Right renal pelvis (tissue), 4 donors: Measurements from ENCODE around the gene ATPAF1. TPM values are rescaled to one million over a fixed set of nuclear protein-coding genes. Genes with fewer than 3 reads are reported as not detected.
"Not testable (repeated sequence)": the region's sequence is repeated elsewhere in the genome, so short reads cannot be mapped to it uniquely, and the experiment has no call there.

Experiments
- DNase-seq, 4 donors: peaks; one replicate each; pipeline ENCODE4 v3.0.0-alpha.2; 2013; ENCODE audit warnings: low read depth in 4 of 4, low spot score in 3 of 4, missing footprints in 1 of 4
- polyA plus RNA-seq, 4 donors: library from polyadenylated mRNA; unstranded; fragments of 120-200 nt; gene quantifications; one replicate each; pipeline ENCODE4 v1.2.1, GENCODE V29; 2013; ENCODE audit not compliant: insufficient read length in 4 of 4

The ATPAF1 gene, protein sequence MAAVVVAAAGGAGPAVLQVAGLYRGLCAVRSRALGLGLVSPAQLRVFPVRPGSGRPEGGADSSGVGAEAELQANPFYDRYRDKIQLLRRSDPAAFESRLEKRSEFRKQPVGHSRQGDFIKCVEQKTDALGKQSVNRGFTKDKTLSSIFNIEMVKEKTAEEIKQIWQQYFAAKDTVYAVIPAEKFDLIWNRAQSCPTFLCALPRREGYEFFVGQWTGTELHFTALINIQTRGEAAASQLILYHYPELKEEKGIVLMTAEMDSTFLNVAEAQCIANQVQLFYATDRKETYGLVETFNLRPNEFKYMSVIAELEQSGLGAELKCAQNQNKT
- polyA plus RNA-seq, result 100 to 1,000 TPM in 3 of 4 donors, 10 to 100 TPM in 1; 96.0 to 112 (median 108) TPM

DNA sequence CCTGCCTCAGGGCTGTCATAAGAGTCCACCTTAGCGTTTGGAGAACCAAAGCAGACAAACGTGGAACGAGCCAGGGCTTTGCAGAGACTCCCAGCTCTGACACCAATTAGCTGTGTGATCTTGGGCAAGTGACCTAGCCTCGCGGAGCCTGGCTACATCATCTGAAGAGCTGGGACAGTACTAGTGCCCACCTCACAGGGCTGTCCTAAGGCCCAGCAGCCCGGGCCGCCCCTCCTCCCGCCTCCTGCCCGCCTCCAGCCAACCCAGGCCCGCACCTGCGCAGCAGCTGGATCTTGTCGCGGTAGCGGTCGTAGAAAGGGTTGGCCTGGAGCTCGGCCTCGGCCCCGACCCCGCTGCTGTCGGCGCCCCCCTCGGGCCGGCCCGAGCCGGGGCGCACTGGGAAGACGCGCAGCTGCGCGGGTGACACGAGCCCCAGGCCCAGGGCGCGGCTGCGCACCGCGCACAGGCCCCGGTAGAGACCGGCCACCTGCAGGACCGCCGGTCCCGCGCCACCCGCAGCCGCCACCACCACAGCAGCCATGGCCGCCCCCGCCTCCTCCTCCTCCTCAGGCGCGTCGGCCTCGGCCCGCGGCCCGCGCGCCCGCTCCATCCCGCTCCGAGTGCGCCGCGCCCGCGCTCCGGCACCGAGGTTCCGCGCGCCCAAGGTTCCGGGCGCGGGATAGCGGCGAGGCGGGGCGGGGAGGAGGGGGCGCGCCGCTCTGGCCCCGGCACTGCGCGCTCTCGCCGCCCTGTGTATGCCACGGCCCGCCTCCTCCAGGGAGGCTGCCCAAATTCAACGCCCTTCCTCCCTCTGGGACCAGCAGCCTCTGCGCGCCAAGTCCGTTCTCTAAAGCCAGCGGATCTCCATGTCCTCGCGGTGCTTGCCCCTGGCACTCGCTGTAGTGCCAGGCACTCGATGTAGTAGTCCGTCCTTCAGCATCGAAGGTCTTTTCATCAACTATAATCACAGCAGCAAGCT, at the start of gene ATPAF1:
Gene ATPAF1 (minus strand): TSS at position 583 of the 979 bp plus-strand sequence. CDS start 42 bp downstream, at position 541.
- DNase-seq, result peak; percentile 31 to 58 (median 44)

DNA sequence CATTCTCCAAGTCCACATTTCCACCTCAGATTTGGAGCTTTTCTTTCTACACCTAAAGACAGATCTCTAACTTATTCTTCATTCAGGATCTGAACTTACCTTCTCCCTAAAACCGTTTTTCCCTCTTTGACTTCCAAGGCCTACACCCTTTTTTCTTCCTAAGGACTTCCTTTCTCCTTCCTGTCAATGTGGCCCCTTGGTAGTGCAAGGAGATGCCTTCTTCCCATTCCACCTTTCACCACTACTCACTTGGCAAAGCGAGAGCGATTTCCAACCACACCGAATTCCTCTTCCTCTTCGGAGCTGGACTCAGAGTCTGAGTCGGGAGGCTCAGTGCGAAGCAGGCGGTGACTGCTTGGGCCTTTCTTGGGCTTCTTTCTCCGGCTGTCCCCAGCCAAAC, 49.5 kb upstream of the ATPAF1 start:
- DNase-seq, result no peak

DNA sequence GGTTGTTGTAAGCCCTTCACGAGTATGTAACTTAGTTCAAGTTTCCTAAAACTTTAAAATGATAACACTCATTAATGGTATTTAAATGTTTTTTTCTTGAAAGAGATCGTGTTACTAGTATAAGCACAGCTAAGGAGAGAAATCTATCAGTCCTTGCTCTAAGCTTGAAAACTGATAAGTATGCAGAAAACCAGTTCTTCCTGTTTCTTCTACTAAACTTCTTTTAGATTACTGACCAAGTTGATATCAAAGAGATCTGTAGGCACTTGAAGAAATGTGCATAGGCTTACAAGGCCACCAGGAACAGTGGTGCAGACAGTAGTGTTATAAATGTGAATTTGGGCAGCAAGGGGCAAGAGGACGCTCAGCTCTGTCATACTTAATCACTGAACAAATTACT, 46.8 kb upstream of the ATPAF1 start:
- no peak for DNase-seq

DNA sequence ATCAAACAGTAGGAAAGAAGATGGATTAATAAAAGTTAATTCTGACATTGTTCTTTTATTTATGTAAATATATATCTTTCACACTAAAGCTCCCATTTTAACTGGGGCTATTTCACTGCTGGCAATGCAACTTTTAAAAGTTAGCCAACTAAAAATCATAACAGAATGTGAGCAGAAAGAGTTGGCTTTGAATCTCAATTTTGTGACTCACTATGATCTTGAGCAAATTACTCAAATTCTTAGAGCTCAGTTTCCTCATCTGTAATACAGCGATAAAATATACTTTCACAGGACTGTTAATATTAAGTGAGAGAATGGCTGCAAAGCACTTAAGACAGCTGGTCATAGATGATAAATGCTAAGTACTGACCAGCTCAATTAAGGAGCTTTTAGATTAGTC, 40.0 kb upstream of the ATPAF1 start:
- no peak for DNase-seq

DNA sequence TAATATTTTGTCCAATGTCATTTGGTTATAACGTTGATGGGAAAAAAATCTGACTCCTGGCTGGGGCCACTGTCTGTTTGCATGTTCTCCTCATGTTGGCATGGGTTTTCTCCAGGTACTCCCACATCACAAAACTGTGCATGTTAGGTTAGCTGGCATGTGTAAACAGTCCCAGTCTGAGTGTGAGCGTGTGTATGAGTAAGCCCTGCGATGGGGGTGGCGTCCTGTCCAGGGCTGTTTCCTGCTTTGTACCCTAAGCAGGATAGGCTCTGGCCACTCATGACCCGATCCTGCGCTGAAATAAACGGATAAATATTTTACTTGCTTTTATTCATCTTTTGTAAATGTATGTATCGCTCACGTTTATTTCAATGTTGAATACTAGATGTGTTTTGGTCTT, 37.2 kb upstream of the ATPAF1 start:
- no peak for DNase-seq

DNA sequence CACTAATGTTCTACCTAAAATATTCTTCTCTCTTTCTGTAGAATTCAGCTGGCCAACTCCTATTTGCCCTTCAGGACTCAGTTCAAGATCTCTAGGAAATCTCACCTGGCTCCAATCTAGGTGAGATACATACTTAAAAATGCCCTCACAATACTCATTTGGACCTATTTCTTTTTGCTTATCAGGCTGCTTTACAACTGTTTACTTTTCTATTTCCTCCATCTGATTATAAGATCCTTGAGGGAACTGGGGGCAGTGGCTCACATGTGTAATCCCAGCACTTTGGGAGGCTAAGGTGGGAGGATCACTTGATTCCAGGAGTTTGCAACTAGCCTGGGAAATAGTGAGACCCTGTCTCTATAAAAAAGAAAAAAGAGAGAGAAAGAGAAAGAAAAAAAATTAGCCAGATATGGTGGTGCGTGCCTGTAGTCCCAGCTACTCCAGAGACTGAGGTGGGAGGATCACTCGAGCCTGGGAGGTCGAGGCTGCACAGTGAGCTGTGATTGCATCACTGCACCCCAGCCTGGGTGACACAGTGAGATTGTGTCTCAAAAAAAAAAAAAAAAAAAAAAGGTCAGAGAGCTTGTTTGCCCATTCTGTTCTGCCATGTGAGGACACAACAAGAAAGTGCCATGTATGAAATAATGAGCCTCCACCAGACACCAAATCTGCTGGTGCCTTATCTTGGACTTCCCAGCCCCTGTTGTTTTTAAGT, 35.9 kb upstream of the ATPAF1 start:
- DNase-seq, result no peak

DNA sequence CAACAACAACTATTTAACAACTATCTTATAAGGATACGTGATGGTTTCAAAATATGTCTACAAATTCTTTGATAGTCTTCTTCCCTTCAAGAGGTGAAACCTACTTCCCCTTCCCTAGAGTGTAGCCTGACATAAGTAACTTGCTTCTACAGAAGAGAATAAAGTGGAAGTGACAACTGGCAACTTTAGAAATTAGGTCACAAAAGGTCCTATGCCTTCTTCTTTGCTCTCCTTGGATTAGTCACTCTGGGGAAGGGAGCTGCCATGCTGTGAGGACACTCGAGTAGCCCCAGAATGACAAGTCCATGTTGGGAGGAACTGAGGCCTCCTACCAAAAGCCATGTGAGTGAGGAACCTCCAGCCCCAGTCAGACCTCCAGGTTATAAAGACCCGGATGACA, 31.5 kb upstream of the ATPAF1 start:
- no peak for DNase-seq

DNA sequence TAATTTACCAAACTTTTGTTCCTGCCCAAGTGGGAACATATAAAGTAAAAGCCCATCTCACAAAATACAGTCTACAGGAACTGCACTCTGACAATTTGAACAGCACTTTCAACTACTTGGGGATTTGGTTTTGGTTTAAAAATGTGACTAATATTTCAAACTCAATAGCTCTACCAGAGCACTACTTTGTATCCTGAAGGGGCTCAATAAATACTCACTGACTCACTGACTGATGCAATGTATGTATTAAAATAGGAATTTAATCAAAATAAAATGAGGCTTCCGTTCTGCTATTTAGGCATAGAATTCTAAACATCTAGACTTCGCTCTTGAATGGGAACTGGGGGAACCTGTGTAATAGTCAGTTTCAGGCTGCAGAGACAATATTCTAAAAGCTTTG, 28.9 kb upstream of the ATPAF1 start:
- DNase-seq, result no peak

DNA sequence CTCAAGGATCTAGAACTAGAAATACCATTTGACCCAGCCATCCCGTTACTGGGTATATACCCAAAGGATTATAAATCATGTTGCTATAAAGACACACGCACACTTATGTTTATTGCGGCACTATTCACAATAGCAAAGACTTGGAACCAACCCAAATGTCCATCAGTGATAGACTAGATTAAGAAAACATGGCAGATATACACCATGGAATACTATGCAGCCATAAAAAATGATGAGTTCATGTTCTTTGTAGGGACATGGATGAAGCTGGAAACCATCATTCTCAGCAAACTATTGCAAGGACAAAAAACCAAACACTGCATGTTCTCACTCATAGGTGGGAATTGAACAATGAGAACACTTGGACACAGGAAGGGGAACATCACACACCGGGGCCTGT, 26.5 kb upstream of the ATPAF1 start:
- DNase-seq, result not testable (repeated sequence)

DNA sequence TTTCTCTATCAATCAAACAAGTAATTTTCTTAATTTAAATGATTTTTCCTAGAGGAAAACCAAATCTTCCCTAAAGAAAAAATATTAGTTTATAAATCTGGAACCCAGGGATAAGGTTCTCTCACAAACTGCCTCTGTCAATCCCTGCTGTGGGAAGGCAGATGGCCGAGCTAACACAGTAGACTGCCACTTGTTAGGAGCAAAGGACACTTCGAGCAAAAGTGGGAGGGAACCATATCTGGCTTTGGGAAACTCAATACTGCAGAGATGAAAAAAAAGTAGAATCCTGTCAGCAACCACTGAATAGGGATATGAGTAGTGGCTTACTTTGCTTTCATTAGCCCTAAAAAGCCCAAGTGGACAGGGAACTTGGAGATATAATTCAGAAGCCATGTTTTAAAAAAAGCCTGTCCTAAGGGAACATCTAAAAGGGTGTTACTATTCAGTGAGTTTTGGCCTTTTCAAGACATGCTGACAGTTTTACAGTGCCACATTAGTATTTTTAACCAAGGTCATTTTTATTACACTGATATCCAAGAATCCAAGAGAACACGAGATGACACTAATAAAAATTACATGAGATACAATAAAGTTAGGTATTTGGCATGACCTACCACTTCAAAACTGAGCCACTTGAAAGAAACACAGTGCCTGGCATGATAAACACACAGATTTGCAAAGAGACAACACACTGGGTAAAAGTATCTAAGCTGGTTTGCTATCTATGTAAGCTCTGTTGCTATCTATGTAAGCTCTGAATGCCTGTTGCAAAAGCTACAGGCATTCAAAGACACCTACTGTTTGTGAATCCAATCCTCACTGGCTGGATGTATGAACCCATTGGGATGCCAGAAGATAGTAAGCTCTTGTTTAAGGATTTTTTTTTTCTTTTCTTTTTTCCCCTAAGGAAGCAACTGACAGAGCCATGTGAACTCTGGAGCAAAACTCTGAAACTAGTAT, 24.9 kb upstream of the ATPAF1 start:
- DNase-seq, result no peak

DNA sequence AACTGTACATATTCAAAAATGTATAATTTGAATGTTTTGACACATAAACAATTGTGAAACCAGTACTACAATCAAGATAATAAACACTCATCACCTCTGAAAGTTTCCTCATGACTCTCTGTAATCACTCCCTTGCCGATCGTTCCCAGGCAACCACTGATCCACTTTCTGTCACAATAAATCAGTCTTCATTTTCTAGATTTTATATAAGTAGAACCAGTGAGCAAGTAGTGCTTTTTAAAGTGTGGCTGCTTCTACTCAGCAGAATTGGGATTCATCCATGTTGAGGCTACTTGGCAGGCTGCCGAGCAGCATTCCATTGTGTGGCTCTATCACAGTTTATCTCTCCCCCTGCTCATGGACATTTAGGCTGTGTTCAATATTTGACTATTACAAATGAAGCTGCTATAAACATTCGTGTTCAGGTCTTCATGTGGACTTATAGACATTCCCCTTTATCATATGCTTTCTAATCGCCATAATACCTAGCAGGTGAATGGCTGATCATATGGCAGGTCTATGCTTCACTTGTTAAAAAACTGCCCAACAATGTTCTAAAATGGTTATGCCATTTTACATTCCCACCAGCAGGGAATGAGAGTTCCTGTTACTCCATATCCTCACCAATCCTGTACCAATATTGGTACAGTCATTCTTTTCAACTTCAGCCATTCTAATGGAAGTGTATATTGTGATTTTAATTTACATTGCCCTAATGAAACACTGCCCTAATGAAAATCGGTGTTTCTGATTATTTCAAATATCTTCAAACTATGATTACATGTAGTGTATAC, 24.0 kb upstream of the ATPAF1 start:
- no peak for DNase-seq

DNA sequence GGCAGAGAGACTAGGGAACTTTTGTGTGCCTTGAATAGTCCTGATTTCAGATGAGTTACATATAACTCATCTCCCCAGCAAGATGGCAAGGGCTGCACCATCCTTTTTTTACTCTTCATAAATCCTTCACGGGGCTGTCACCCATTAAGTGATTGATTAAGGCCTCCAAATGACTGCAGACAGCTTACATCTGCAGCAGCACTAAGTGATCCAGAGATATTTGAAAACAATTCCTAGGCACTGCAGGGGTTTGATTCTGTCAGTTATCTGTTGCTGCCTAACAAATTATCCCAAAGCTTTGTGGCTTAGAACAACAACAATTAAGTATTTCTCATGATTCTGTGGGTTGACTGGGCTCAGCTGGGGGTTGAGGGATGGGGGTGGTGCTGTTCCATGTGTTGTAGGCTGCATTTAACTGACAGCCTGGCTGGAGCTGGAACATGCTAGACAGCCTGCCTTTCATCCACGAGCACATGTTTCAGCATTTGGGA, 22.8 kb upstream of the ATPAF1 start:
- no peak for DNase-seq

DNA sequence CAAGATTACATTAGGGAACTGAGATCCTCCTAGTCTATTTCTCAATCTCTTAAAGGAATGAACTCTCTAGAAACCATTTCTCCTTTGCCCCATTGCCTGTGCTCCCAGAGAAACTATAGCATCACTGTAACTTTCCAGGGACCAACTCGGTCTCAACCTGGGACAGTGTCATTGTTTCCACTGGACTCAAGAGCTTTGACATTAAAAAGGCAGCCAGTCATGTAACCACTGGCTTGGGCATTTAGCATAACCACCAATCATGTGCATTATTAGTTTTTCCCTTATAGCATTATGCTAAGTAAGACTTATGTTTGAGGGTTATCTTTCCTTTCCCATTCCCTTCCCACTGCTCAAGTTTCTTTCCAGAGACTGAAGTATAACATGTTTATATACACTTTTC, 21.7 kb upstream of the ATPAF1 start:
- DNase-seq, result no peak

DNA sequence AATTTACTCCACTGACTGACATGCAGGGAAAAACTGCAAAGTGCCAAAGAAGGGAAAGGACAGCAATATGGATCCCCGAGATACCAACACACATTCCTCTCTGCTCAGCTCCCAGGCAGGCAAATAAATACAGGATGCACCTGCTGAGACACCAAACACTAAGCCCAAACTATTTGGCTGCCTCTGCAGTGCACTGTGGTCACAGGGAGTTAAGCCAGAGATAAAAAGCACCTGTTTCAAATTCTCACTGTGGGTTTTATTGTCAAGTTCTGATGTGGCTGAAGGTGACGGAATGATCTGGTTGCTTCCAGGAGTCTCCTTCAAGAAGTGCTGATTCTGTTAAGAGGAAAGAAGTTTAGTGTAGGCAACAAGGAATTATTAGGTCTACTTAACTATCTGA, 21.2 kb upstream of the ATPAF1 start:
- DNase-seq, result no peak

DNA sequence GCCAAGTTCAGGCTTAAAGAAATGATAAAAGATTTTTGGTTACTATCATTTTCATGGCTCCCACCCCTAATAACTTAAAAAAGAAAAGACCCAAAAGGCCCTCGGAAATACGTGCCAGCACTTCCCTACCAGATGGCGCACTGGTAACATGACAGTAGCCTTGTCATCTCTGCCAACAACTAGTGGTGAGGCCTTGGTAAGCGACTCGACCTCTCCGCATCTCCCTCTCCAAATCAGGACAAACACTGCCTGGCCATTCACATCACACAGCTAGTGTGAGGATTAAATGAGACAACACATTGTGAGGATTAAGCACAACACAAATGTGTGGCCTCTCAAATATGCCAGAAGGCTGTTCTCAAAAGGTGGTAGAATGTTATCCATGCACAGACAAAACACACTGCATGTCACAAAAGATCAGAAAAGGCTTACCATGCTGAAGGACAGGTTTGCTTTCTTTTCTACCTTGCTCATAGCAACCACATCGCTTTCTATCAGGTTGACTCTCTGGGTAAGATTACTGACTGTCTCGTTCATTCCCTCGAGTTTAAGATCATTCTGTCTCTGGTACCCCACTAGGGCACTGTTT, 19.9 kb upstream of the ATPAF1 start:
- no peak for DNase-seq

DNA sequence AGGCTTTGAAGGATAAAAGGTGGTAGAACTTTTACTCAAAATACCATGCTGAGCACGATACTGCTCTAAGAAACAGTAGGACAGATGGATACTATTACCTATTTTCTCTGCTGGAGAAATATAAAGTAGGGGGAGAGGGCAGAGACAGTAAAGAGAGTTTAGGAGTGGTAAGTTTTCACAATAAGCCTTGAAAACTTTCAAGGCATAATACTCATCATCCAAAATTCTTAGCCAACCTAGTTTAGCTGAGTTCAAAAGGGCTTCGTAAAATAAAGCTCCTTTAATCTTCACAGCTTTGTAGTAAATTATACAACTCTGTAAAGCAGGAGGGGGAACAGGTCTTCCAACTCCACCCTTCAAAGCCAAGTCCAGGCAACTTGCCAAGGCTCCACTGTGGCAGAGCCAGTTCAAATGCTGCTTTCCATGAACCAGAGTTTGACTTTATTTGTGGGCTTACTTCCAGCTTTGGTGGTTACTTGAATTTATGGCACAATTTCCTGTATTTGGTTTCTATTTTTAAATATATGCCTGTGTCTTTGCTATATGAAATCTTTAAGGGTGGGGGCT, 19.0 kb upstream of the ATPAF1 start:
- peak in 2 of 4 donors; percentile 13 to 16 for DNase-seq

DNA sequence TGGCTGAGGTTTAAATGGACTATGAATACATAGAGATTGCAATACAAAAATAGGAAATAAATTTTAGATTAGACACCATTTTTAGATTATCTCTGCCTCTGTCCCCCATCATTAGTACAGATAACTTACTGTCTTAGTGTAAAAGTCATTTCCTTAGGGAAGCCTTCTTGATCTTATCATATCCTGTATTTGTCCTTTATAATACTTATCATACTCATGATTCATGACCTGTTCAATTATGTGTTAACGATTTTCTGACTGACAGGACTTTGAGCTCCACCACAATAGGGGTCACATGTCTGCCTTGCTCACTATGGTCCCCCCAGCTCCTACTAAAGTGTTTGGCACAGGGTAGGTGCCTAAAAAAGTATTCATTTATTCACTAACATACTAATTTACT, 18.1 kb upstream of the ATPAF1 start:
- no peak for DNase-seq

DNA sequence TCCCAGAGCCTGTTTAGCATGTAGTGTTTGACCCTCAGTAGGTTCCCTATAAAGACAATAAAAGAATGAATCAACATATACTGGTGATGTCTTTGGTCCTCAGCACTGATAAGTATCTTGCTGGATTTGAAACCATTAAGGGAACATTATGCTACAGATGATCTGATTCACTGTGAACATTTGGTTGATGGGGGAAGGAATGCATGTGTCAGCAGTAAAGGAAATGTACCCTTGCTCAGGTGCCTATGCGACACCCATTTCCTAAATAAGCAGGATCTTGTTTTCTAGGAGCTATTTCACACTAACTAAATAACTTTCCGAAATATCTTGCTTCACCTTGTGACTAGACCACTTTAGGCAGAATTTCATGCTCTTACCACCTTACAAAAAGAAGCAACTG, 16.5 kb upstream of the ATPAF1 start:
- no peak for DNase-seq
